ENCODE data around the gene MAP3K10.

DNA sequence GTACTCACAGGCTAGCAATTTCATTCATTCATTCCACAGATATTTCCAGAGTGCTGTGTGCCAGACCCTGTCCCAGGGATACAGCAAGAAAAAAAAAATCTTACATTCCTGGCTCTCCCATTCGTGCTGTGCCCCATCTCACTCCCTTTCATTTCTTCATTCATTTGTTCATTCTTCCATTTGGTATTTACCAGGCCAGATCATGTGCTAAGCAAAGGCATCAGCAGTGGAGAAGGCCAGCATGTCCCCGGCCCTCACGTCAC is 2.3 kb downstream of the MAP3K10 start:
- TF ChIP-seq, protein P1, sequence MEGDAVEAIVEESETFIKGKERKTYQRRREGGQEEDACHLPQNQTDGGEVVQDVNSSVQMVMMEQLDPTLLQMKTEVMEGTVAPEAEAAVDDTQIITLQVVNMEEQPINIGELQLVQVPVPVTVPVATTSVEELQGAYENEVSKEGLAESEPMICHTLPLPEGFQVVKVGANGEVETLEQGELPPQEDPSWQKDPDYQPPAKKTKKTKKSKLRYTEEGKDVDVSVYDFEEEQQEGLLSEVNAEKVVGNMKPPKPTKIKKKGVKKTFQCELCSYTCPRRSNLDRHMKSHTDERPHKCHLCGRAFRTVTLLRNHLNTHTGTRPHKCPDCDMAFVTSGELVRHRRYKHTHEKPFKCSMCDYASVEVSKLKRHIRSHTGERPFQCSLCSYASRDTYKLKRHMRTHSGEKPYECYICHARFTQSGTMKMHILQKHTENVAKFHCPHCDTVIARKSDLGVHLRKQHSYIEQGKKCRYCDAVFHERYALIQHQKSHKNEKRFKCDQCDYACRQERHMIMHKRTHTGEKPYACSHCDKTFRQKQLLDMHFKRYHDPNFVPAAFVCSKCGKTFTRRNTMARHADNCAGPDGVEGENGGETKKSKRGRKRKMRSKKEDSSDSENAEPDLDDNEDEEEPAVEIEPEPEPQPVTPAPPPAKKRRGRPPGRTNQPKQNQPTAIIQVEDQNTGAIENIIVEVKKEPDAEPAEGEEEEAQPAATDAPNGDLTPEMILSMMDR (IDR thresholded peaks at IDR 0.05), result no peak
- no peak for TF ChIP-seq POLR2A (IDR thresholded peaks at IDR 0.05)

Measured in tibial nerve (tissue), 3 donors.